Sigmoid colon (tissue), 7 donors: ENCODE measurements around the gene ESYT2. TPM values are rescaled to one million over a fixed set of nuclear protein-coding genes. Genes with fewer than 3 reads are reported as not detected.

ENCODE experiments used
- DNase-seq: peaks from one replicate; pipeline ENCODE4 v3.0.0-alpha.2; 2019
- H3K27ac ChIP-seq, 4 donors: fragments of 200-600 bp; sonication (generic); one replicate each; pipeline ENCODE4 v1.5.1; 2016 to 2019; ENCODE audit warnings: mild to moderate bottlenecking in 1 of 4
- H3K27me3 ChIP-seq, 3 donors: fragments of 200-600 bp; sonication (generic); one replicate each; pipeline ENCODE4 v1.5.1; 2019; ENCODE audit warnings: mild to moderate bottlenecking in 1 of 3
- H3K36me3 ChIP-seq, 4 donors: fragments of 200-600 bp; sonication (generic); one replicate each; pipeline ENCODE4 v1.5.1; 2016 to 2019
- H3K4me1 ChIP-seq, 4 donors: fragments of 200-600 bp; sonication (generic); one replicate each; pipeline ENCODE4 v1.5.1; 2017 to 2019
- H3K4me3 ChIP-seq, 4 donors: fragments of 200-600 bp; sonication (generic); one replicate each; pipeline ENCODE4 v1.5.1; 2017 to 2019; ENCODE audit warnings: mild to moderate bottlenecking in 2 of 4, moderate library complexity in 1 of 4
- H3K9me3 ChIP-seq, 4 donors: fragments of 200-600 bp in 3 of 4; sonication (generic) in 3 of 4; one replicate each; pipeline versions ENCODE4 v1.5.1 to v1.6.1; 2013 to 2019
- EP300 ChIP-seq, 4 donors: sonication (generic); formaldehyde crosslinking; IDR thresholded peaks; one replicate each; pipeline ENCODE4 v1.6.1; 2017; ENCODE audit warnings: antibody characterized with exemption in 4 of 4
- POLR2A ChIP-seq, 2 donors: fragments of 450-650 bp; IDR thresholded peaks; one replicate each; pipeline ENCODE4 v1.6.1; 2016; ENCODE audit warnings: antibody characterized with exemption in 2 of 2, mild to moderate bottlenecking in 2 of 2, moderate library complexity in 2 of 2
- POLR2AphosphoS5 ChIP-seq, 4 donors: sonication (generic); formaldehyde crosslinking; IDR thresholded peaks; one replicate each; pipeline ENCODE4 v1.6.1; 2017; ENCODE audit warnings: antibody characterized with exemption in 4 of 4
- WGBS, 2 donors: extraction: QIAGEN DNeasy Blood & Tissue Kit; methylation state at CpG; one replicate each; pipeline ENCODE4 v1.1.7; 2013; 5-methylcytosine and 5-hydroxymethylcytosine counted together
- intact Hi-C: fragments of 100-400 bp; cut with DNase I; formaldehyde crosslinking; loops from one replicate; pipeline ENCODE4 v1.15.1; 2023
- polyA plus RNA-seq, 3 donors: library from polyadenylated mRNA; stranded (reverse); fragments of 200-250 nt; gene quantifications; one replicate each; pipeline ENCODE4 v1.2.3, GENCODE V29; 2013
- total RNA-seq, 4 donors: library from RNA; depleted of rRNA; stranded (reverse); fragments of >200 nt; gene quantifications; one replicate each; pipeline ENCODE4 v1.1.0, GENCODE V29; 2016
- TF ChIP-seq, protein P1 (sequence below), 4 experiments: fragments of 450-650 bp in 3 of 4; fragments of 200-600 bp in 1 of 4; IDR thresholded peaks; one replicate each; pipeline ENCODE4 v1.5.1; 2016 to 2019; ENCODE audit warnings: antibody characterized with exemption in 4 of 4, mild to moderate bottlenecking in 3 of 4, moderate library complexity in 2 of 4
- donor health status: healthy with polysubstance abuse.
- donor health status: Bipolar disorder and iron deficiency.
- donor health status: healthy.

ESYT2 gene
- total and polyA plus RNA-seq, 7 donors = 6.9 to 127 (median 105) TPM

DNA sequence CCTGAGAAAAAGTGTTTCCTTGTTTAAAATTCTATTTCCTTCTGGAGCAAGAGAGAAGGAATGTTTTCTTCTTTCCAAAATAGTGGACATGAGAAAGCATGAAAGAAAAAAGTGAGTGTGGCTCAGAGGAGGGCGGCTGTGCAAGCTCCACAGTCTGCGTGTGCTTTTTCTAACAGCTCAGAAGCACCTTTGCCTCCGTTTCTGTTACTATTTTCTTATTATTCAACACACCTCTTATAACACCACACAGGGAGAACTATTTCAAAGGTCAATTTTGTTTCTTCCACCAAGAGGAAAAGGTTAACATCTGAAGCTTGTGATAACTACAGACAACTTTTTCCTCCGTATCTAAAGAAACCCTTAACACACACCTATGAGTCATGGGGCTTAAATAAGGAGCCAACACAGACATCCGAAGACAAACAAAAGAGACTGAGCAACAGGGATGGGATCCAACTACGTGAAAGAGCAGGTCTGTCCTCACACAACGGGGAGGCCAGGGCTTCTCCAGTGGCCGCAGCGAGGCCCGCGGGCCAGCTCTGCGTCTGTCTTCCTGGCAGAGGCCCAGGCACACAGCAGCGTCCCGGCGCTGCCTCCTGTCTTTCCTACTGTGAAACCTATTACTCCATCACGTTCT, 88.5 kb downstream of the ESYT2 start:
- H3K4me3 ChIP-seq = no peak overlapping the region
- peak in 1 of 4 donors; percentile 23 for TF ChIP-seq EP300 (IDR thresholded peaks at IDR 0.05)
- TF ChIP-seq, protein P1, sequence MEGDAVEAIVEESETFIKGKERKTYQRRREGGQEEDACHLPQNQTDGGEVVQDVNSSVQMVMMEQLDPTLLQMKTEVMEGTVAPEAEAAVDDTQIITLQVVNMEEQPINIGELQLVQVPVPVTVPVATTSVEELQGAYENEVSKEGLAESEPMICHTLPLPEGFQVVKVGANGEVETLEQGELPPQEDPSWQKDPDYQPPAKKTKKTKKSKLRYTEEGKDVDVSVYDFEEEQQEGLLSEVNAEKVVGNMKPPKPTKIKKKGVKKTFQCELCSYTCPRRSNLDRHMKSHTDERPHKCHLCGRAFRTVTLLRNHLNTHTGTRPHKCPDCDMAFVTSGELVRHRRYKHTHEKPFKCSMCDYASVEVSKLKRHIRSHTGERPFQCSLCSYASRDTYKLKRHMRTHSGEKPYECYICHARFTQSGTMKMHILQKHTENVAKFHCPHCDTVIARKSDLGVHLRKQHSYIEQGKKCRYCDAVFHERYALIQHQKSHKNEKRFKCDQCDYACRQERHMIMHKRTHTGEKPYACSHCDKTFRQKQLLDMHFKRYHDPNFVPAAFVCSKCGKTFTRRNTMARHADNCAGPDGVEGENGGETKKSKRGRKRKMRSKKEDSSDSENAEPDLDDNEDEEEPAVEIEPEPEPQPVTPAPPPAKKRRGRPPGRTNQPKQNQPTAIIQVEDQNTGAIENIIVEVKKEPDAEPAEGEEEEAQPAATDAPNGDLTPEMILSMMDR (IDR thresholded peaks at IDR 0.05) = peak in 1 of 4 experiments; percentile 13
- TF ChIP-seq POLR2A (IDR thresholded peaks at IDR 0.05) = no peak
- peak in 3 of 4 donors; percentile 35 to 69 (median 64) for TF ChIP-seq POLR2AphosphoS5 (IDR thresholded peaks at IDR 0.05)
- intact Hi-C loops = no loop called here
- peak overlapping the region; percentile 81 to 84 (median 83) for H3K27ac ChIP-seq
- H3K27me3 ChIP-seq = no peaks in the 10 kb centered on the region
- WGBS, 2 donors = 89 to 91% methylated on average over 16 of the region's 16 CpGs
- peaks cover 0 to 28% (median 22%) of the 10 kb centered on the region in 4 donors for H3K4me1 ChIP-seq
- peak; percentile 89 for DNase-seq
- H3K9me3 ChIP-seq = no peaks in the 10 kb centered on the region
- peaks cover 29 to 81% (median 49%) of the 10 kb centered on the region in 4 donors for H3K36me3 ChIP-seq

DNA sequence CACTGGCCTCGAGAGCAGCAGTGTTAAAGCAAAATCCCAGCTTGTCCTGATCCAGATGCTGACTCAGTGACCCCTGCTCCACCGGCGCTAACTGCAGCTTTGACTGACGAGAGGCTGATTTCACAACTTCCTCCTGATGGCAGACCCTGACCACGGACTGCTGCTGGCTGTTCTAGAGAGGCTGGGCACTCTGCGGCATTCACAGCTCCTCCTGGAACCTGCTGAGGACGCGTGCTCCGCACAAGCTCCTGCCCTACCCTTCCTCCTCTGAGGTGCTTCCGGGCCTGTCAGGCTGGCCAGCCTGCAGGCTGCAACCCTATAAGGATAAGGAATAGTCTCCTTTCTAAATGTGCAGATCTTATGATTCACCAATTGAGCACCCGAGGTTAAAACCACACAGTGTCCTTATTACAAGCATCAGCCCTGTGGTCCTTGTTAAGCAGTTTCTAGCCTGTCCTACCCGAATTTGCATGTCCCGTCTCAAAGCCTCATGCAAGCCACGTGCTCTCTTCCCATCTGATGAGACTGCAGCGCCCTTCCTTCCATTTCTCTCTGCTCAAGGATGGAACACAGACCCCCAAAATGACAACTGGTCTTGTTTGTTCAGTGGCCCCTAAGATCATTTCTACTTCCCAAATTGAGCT, 89.2 kb downstream of the ESYT2 start:
- no peak for TF ChIP-seq POLR2A (IDR thresholded peaks at IDR 0.05)
- peak in 2 of 4 donors; percentile 26 to 61 for TF ChIP-seq EP300 (IDR thresholded peaks at IDR 0.05)
- TF ChIP-seq, protein P1 (IDR thresholded peaks at IDR 0.05) = no peak
- peak; percentile 29 to 81 (median 64) for TF ChIP-seq POLR2AphosphoS5 (IDR thresholded peaks at IDR 0.05)
- 65 to 84% methylated on average over 15 of the region's 15 CpGs for WGBS, 2 donors
- Histone ChIP-seq H3K4me1 (peaks cover 0 to 28% (median 22%) of the 10 kb centered on the region in 4 donors), H3K9me3 (no peaks in the 10 kb centered on the region), H3K27me3 (no peaks in the 10 kb centered on the region), H3K4me3 (peak overlapping the region in 2 of 4 donors; percentile 16 to 21), H3K27ac (peak overlapping the region; percentile 81 to 84 (median 83)), H3K36me3 (peaks cover 31 to 81% (median 48%) of the 10 kb centered on the region in 4 donors)
- intact Hi-C loops = no loop called here
- DNase-seq = peak; percentile 78

DNA sequence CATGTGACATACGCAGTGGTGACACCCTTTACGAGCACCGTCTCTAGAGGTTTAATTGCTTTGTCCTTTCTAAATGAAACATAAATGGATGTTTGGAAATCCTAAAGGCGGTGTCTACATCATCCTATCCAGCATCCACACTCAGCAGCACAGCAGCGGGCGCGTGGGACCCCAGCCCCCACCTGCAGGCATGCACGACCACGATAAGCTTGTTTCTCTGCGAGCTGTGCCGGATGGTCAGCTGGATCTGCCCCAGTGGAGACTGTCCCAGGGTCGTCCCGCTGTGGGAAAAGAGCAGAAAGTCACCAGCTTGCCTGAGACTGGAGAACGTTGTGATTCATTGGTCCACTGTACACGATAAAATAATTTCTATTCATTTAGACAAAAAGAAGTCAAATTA, 90.5 kb downstream of the ESYT2 start:
- peak overlapping the region in 3 of 4 donors; percentile 81 to 84 (median 84) for H3K27ac ChIP-seq
- DNase-seq = no peak
- no peaks in the 10 kb centered on the region for H3K9me3 ChIP-seq
- no peak for TF ChIP-seq EP300 (IDR thresholded peaks at IDR 0.05)
- TF ChIP-seq, protein P1 (IDR thresholded peaks at IDR 0.05) = no peak
- 97% methylated on average over 15 of the region's 15 CpGs for WGBS, 2 donors
- H3K36me3 ChIP-seq = peaks cover 38 to 82% (median 56%) of the 10 kb centered on the region in 4 donors
- no peaks in the 10 kb centered on the region for H3K27me3 ChIP-seq
- no peak overlapping the region for H3K4me3 ChIP-seq
- H3K4me1 ChIP-seq = peaks cover 0 to 28% (median 22%) of the 10 kb centered on the region in 4 donors
- intact Hi-C loops = no loop called here

DNA sequence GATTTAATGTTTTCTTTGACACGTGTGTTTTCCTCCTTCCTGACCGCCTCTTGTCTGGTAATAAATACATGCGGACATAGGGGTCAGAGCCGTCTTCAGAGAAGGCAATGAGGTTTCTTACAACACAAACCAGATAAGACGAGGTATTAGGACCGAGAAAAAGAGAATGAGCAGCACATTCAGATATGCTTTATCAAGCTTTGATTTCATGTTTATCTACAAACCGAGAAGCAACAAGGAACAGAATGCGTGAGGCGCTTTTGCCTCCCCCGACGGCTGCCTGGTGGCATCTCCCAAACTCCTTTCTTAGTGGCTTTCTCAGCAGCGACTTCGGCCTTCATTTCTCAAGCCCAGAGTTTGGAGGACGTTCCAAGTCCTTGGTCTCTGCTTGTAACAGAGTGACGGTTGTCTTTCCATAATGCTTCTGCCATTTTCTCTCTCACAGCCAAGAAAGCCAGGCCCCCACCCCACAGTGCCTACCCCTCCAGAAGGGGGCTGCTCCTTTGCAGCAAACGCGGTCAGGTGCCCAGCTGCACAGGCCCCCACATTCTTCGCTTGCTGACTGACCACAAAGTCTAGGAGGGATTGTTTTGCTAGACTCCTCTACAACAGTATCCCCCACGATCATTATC, 92.1 kb downstream of the ESYT2 start:
- H3K4me3 ChIP-seq = no peak overlapping the region
- peaks cover 34 to 84% (median 49%) of the 10 kb centered on the region in 4 donors for H3K36me3 ChIP-seq

More for the DNA sequence above, 92.1 kb downstream of the ESYT2 start:
- H3K27ac ChIP-seq = peak overlapping the region in 1 of 4 donors; percentile 6
- H3K4me1 ChIP-seq = peaks cover 0 to 28% (median 22%) of the 10 kb centered on the region in 4 donors
- TF ChIP-seq EP300 (IDR thresholded peaks at IDR 0.05) (no peak), POLR2A (IDR thresholded peaks at IDR 0.05) (no peak), POLR2AphosphoS5 (IDR thresholded peaks at IDR 0.05) (no peak)
- TF ChIP-seq, protein P1 (IDR thresholded peaks at IDR 0.05) = no peak
- intact Hi-C loops = no loop called here
- no peaks in the 10 kb centered on the region for H3K9me3 ChIP-seq
- WGBS, 2 donors = 92 to 93% methylated on average over 19 of the region's 19 CpGs
- no peak for DNase-seq
- H3K27me3 ChIP-seq = no peaks in the 10 kb centered on the region
